Measurements from ENCODE around the gene NPC1L1. TPM values are rescaled to one million over a fixed set of nuclear protein-coding genes. Genes with fewer than 3 reads are reported as not detected.

Gene NPC1L1
- polyA plus RNA-seq, 10 donors = 0.04 to 0.33 (median 0.11) TPM

DNA sequence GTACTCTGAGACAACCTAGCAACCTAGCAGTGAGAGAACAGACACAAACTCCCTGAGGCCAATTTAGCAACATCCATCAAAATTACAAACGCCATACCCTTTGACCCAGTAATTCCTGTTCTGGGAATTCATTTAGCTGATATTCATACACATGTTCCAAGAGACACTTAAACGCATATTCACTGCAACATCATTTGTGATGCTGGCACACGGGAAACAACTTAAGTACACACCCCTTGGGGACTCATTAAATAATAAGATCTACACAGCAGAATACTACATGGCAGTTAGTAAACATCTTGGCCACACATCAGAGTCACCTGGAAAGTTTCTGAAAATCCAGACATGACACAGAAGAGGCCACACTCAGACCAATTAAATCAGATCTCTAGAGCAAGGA lies 68.3 kb downstream of the NPC1L1 start:
- DNase-seq = no peak

DNA sequence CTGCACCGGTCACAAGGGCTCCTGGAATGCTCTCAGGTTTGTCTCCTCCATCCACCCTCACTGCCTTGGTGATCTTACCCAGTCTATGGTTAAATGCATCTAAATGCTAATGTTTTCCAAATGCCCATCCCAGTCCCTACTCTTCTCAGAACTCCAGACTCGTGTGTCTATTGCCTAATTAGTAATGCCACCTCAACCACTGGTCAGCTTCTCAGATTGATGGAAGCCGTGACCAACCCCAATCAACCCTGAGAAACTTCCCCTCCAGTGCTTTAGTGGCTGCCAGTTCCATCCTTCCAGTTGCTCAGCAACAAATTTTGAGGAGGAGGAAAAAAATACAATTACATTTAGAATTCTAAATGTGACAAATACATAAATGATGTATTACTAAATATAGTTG lies 69.3 kb downstream of the NPC1L1 start:
- no peak for DNase-seq

DNA sequence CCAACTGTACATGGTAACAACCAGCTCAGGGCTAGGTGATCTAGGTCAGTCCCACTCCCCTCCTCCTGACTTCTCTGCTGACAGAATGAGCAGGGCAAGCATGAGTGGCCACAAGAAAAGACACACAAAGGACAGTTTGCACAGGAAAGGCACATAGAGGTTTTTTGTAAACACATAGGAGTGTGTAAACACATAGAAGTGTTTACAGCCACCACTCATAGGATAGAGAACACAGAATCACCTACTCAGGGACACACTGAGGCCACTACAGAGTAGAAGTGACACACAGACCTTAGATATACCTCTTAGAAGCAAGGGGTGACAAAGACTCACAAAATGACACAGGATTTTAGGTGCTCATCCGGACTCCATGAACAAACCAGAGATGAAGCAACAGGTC lies 69.7 kb downstream of the NPC1L1 start:
- DNase-seq = no peak

DNA sequence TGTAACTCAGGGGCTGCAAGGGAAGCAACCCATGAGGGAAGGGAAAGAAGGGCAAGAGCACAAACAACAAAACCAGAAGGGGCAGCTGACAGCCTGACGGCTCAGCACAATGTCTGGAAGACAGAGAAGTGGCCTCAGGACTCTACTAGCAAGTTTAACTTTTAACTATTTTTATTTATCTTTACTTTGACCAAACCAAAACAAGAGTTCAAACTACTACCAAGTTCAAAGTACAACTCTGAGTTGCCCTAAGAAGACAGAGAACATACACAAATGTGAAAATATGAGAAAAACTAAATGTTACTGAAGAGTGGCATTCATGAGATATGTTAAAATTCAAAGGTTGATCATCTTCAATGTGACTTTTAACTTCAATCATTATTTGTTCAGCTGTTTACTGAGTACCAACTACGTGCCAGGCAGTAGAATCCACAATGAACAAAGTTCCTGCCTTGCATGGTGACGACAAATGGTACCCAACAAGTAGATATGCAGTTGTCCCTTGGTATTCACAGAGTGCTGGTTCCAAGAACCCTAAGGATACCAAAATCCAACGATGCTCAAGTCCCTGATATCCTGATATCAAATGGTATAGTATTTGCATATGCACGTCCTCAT lies 70.4 kb downstream of the NPC1L1 start:
- DNase-seq = no peak

DNA sequence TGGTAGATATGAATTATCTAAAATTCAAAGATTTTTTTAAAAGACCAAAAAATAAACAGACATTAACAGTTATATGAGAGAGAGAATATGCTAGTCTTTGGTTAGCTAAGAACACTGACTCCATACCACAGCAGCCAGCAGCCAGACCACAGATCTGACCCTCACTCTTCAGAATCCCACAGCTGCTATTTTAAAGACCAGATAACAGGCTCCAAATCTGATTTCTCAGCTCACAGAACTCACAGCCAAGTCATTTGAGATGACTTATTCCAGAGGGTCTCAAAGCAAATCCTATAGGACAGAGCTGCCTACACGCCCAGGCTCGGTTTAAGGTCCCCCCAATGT lies 71.0 kb downstream of the NPC1L1 start:
- DNase-seq = no peak

DNA sequence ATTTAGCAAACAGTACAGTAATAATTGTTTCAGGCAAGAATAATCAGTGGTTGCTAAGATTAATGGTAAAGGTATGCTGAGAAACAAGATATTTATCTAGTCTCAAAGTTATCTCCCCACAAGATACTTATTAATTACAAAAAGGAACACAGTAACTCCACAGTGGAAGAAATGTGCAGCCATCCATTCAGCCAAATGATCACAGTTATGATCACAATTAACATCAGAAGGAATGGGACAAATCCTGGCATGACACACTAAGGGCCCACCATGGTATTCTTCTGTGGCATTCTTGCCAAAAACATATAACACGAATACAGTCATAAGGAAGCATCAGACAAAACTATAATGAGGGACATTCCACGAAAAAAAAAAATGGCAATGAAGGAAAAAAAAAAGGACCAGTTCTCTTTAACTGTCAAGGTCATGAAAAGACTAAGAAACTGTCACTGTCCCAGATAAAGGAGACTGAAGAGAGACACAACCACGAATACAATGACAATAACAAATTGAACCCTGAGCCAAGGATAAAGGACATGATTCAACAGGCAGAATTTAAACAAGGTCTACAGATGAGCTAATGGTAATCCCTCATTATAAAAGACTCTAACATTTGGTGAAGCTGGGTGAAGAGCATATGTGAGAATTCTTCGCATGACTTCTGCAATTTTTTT lies 71.5 kb downstream of the NPC1L1 start:
- DNase-seq = no peak

DNA sequence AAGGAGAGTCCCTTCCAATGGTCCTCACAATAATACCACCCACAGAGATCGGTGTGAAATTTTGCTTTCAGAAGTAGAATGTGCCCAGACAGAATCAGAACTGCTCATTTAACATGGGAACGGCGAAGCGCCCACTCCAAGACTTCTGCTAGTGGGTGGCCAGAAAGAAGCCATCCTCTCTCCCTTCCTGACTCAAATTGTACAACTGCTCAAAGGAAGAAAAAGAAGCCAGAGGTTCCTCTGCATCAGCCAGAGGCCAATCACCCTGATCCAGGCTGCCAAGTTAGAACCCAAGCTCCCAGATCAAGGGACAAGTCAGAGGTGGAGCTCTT lies 73.9 kb downstream of the NPC1L1 start:
- no peak for DNase-seq

DNA sequence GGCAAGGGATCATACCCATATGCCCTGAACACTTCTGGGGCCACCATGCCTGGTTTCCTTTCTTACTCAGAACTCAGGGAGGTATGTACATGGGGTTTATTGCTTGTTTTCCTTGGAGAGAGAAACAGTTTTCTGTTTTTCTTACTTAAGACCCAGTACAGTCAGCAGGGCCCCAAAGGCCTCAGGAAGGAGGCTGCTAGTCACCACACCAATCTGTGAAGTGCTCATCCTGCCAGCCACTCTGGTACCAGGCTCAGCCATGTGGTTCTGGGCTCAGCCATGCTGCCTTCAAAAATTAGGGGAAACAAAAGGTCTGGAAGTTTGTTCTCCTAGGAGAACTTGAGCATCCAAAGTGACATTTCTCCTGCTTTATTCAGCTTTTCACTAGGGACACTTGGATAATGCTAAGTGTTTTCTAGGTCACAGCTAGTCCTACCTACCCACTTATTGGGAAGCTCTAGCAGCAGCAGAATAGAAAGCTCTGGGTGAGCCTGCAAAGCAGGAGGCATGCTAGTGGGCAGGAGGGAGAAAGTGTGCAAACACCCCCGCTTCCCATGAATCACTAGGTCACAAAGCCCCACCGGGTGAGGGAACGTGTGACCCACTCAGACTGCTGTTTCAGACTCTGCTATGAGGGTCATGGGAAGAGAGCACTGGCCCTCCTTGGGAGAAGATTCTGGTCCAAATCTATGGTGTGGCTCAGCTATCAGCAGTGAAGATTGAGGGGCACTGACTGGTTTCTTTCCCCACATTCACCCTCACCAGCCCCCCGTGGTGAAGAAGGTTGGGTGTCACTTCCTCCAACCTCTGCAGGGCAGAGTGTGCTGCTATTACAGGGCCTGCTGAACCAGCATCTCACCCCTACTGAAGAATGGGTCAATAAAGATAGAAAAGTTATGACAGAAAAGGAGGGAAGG lies 74.6 kb downstream of the NPC1L1 start:
- no peak for DNase-seq

DNA sequence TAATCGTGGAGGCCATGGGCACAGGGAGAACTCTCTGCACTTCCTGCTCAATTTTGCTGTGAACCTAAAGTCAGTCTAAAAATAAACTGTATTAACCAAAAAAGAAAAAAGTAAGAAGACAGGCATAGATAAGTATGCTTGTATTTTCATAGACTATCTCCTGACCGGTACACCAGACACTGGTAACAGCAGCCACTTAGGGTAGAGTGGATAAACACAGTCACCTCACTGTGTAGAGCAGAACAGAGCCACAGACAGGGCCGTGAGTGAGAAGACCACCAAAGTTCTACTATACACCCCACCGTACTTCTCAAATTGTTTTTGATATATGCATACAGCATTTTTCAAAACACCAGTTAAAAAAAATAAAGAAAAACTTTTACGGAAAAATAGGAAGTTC lies 75.6 kb downstream of the NPC1L1 start:
- DNase-seq = no peak

DNA sequence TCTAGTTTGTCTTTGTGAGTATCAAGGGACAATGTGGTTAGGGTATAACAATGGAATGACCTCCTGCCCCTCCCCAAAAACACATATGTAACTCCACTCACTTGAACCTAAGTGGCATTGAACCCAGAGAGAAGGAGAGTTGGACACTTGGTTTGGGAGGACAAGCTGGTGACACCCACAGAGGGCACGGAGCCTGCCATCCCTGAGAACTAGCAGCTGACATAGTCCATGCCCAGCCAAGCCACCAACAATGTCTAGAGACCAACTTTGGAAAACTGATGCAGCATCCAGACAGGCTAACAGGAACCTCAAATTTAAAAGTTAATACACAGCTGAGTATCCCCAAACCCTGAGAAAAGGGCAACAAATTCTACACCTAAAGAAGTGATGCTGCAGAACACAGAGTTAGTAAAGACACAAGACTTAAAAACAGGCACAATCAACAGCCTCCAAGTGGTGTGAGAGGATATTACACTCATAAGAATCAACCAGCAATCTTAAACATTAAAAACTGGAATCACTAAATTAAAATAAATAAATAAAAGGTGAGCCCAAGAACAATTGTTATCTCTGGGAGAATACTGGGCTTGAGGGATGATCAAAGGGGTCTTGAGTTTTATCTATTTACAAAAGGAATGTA lies 77.8 kb downstream of the NPC1L1 start:
- DNase-seq = no peak

Other genes with a start within 250 kb of the NPC1L1 start
- gene CAMK2B, start 215.7 kb downstream of the NPC1L1 start, polyA plus RNA-seq (ENCODE audit: insufficient read length in 10 of 10) = 10 to 100 TPM in 8 of 10 donors, 1 to 10 TPM in 2; 4.0 to 19.0 (median 12.2) TPM
- gene NUDCD3, start 50.7 kb downstream of the NPC1L1 start, polyA plus RNA-seq (ENCODE audit: insufficient read length in 10 of 10) = 10 to 100 TPM; 56.4 to 82.5 (median 70.5) TPM
- gene DDX56, start 32.6 kb upstream of the NPC1L1 start, polyA plus RNA-seq (ENCODE audit: insufficient read length in 10 of 10) = 10 to 100 TPM; 43.4 to 64.4 (median 48.4) TPM
- 100 to 1,000 TPM in 1 of 10 donors, 10 to 100 TPM in 9; 64.5 to 107 (median 83.2) TPM for gene TMED4, start 40.9 kb upstream of the NPC1L1 start, polyA plus RNA-seq (ENCODE audit: insufficient read length in 10 of 10)
- 10 to 100 TPM; 51.6 to 69.4 (median 63.6) TPM for gene OGDH, start 65.3 kb upstream of the NPC1L1 start, polyA plus RNA-seq (ENCODE audit: insufficient read length in 10 of 10)
- 10 to 100 TPM; 22.8 to 48.5 (median 34.0) TPM for gene ZMIZ2, start 207.5 kb upstream of the NPC1L1 start, polyA plus RNA-seq (ENCODE audit: insufficient read length in 10 of 10)